ENCODE measurements around the gene SCN3A. TPM values are rescaled to one million over a fixed set of nuclear protein-coding genes. Genes with fewer than 3 reads are reported as not detected.

SCN3A gene
- total RNA-seq, 1 experiment from 2014 or later: not detected

DNA sequence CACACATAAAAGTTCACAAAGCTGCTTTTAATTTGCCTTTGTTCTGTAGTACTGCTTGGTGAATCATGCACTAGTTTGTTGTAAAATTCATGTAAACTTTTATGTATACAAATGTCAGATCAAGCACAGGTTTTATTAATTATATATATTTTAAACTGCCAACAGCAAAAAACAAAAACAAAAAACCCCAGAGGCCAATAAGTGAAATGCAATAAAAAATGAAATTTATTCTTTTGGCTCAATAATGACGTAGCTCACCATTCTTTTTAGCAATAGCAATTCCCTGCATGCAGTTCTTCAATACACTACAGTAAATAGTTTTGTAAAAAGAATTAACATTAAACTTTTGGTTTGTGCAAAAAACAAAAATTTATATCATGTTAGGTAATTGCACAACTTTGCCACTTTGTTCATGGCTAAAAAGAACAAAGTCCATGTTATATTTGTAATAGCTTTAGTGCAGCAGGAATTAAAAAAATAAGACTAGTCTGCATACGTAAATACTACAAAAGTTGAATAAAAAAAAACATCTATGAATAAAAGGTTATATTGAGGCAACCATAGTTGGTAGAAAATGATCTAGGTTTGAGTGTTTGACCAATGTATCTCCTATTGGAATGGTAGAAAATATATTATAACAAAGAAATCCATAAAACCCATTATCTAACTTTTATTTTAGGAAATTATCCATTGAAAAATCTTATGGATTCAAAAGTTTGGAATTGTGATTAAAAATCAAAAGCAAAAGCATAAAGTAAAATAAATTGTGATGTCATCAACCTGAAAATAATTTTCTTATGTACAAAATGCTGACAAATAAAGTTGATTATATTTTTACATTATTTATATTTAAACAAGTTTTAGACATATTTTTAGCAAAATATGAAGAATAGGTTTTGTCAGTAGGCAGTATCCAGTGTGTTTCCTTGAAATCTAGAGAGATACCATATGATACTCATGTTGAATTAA is 115.6 kb downstream of the SCN3A start:
- intact Hi-C loops (cut with micrococcal nuclease; ENCODE audit: unreplicated experiment) (no loop called here), in situ Hi-C loops (cut with HindIII; ENCODE audit: low pct_unique_long_range_greater_than_20kb, low sequenced_read_pairs) (no loop called here)
- no peaks in the 10 kb centered on the region for H3K9me3 ChIP-seq (ENCODE audit: control insufficient read depth, insufficient read depth, low read depth, low read length)
- H3K4me1 ChIP-seq (ENCODE audit: control insufficient read depth, insufficient read depth, low read length): no peaks in the 10 kb centered on the region
- no TSS peak for BruUV-seq (replicated peaks)
- no peak overlapping the region for H3K4me3 ChIP-seq (ENCODE audit: low read depth in 2 of 2, low read length in 2 of 2)
- ATAC-seq (no peak), DNase-seq (ENCODE audit: low read depth, low spot score) (no peak)
- H3K36me3 ChIP-seq (ENCODE audit: control insufficient read depth, insufficient read depth, low read length): no peaks in the 10 kb centered on the region
- H3K27me3 ChIP-seq (ENCODE audit: control insufficient read depth, insufficient read depth, low read length): no peaks in the 10 kb centered on the region
- TF ChIP-seq, protein P1, sequence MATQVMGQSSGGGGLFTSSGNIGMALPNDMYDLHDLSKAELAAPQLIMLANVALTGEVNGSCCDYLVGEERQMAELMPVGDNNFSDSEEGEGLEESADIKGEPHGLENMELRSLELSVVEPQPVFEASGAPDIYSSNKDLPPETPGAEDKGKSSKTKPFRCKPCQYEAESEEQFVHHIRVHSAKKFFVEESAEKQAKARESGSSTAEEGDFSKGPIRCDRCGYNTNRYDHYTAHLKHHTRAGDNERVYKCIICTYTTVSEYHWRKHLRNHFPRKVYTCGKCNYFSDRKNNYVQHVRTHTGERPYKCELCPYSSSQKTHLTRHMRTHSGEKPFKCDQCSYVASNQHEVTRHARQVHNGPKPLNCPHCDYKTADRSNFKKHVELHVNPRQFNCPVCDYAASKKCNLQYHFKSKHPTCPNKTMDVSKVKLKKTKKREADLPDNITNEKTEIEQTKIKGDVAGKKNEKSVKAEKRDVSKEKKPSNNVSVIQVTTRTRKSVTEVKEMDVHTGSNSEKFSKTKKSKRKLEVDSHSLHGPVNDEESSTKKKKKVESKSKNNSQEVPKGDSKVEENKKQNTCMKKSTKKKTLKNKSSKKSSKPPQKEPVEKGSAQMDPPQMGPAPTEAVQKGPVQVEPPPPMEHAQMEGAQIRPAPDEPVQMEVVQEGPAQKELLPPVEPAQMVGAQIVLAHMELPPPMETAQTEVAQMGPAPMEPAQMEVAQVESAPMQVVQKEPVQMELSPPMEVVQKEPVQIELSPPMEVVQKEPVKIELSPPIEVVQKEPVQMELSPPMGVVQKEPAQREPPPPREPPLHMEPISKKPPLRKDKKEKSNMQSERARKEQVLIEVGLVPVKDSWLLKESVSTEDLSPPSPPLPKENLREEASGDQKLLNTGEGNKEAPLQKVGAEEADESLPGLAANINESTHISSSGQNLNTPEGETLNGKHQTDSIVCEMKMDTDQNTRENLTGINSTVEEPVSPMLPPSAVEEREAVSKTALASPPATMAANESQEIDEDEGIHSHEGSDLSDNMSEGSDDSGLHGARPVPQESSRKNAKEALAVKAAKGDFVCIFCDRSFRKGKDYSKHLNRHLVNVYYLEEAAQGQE (IDR thresholded peaks at IDR 0.05; ENCODE audit: insufficient read depth in 1 of 2, low read depth in 2 of 2, low read length in 1 of 2): no peak
- no peak for TF ChIP-seq POLR2AphosphoS5 (IDR thresholded peaks at IDR 0.05; ENCODE audit: low read depth, low read length)
- no peak for TF ChIP-seq TCF7L2 (IDR thresholded peaks at IDR 0.05; ENCODE audit: low read depth, low read length)
- TF ChIP-seq, protein P2, sequence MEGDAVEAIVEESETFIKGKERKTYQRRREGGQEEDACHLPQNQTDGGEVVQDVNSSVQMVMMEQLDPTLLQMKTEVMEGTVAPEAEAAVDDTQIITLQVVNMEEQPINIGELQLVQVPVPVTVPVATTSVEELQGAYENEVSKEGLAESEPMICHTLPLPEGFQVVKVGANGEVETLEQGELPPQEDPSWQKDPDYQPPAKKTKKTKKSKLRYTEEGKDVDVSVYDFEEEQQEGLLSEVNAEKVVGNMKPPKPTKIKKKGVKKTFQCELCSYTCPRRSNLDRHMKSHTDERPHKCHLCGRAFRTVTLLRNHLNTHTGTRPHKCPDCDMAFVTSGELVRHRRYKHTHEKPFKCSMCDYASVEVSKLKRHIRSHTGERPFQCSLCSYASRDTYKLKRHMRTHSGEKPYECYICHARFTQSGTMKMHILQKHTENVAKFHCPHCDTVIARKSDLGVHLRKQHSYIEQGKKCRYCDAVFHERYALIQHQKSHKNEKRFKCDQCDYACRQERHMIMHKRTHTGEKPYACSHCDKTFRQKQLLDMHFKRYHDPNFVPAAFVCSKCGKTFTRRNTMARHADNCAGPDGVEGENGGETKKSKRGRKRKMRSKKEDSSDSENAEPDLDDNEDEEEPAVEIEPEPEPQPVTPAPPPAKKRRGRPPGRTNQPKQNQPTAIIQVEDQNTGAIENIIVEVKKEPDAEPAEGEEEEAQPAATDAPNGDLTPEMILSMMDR (IDR thresholded peaks at IDR 0.05): no peak
- TF ChIP-seq SIN3A (IDR thresholded peaks at IDR 0.05; ENCODE audit: borderline replicate concordance, insufficient read depth, low read depth, low read length): no peak
- H3K27ac ChIP-seq (ENCODE audit: low read length): no peak overlapping the region
- CTCF ChIA-PET: no interaction called here
- POLR2A ChIA-PET: no interaction called here

DNA sequence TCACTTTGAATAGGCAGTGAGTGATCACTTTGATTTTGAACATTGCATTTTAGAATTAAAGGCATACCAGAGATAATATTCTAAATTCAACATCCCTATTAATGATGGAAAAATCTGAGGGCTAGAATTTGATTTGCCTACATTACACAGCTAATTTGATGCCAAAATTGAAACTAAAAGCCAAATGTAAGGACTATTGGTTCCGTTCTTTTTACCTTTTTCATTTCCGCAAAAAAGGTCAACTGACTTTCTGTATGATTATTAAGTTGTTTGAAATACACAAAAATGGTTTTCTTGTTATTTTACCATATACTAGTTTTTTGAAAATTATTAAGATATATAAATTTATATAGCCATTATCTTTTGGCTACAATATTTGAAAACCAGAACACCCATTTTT is 117.5 kb downstream of the SCN3A start:
- ChIA-PET CTCF (no interaction called here), POLR2A (no interaction called here)
- intact Hi-C loops (cut with micrococcal nuclease; ENCODE audit: unreplicated experiment) (no loop called here), in situ Hi-C loops (cut with HindIII; ENCODE audit: low pct_unique_long_range_greater_than_20kb, low sequenced_read_pairs) (no loop called here)
- DNase-seq (ENCODE audit: low read depth, low spot score) (no peak), ATAC-seq (no peak)
- no peaks in the 10 kb centered on the region for H3K36me3 ChIP-seq (ENCODE audit: control insufficient read depth, insufficient read depth, low read length)
- TF ChIP-seq TCF7L2 (IDR thresholded peaks at IDR 0.05; ENCODE audit: low read depth, low read length) (no peak), POLR2AphosphoS5 (IDR thresholded peaks at IDR 0.05; ENCODE audit: low read depth, low read length) (no peak), SIN3A (IDR thresholded peaks at IDR 0.05; ENCODE audit: borderline replicate concordance, insufficient read depth, low read depth, low read length) (no peak)
- TF ChIP-seq, protein P1 (IDR thresholded peaks at IDR 0.05; ENCODE audit: insufficient read depth in 1 of 2, low read depth in 2 of 2, low read length in 1 of 2): no peak
- TF ChIP-seq, protein P2 (IDR thresholded peaks at IDR 0.05): no peak
- no TSS peak for BruUV-seq (replicated peaks)
- H3K9me3 ChIP-seq (ENCODE audit: control insufficient read depth, insufficient read depth, low read depth, low read length): no peaks in the 10 kb centered on the region
- H3K4me3 ChIP-seq (ENCODE audit: low read depth in 2 of 2, low read length in 2 of 2): no peak overlapping the region
- no peak overlapping the region for H3K27ac ChIP-seq (ENCODE audit: low read length)
- no peaks in the 10 kb centered on the region for H3K4me1 ChIP-seq (ENCODE audit: control insufficient read depth, insufficient read depth, low read length)
- H3K27me3 ChIP-seq (ENCODE audit: control insufficient read depth, insufficient read depth, low read length): no peaks in the 10 kb centered on the region
